Activated CD8-positive, alpha-beta memory T cell treated with anti-CD3 and anti-CD28 coated beads, Interleukin-2, amount 50 U/mL, for 4 hours (primary cell): ENCODE results near the gene GIPC1.
A peak's percentile ranks its signal among the peaks of the same experiment; 100 is the strongest.

Experiments used
- DNase-seq: peaks from one replicate; pipeline ENCODE4 v3.0.0-alpha.2; 2020

The GIPC1 gene

DNA sequence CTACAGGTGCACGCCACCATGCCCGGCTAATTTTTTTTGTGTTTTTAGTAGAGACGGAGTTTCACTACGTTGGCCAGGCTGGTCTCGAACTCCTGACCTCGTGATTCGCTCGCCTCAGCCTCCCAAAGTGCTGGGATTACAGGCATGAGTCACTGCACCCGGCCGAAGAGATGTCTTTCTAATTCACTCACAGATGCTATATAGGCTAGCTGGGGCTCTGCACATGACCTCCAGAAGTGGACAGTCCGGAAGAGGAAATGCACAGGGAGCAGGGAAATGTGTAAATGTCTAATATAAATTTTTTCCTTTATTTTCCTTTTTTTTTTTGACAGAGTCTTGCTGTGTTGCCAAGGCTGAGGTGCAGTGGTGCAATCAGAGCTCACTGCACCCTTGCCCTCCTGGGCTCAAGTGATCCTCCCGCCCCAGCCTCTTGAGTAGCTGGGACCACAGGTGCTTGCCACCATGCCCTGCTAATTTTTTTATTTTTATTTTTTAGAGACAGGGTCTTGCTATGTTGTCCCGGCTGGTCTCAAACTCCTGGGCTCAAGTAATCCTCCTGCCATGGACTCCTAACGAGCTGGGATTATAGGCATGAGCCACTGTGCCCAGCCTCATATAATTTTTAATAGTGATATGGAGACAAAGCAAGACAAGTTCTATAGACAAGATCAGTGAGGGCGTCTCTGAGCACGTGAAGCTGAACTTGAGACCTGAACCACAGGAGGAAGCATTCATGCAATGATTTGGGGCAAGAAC lies 8.4 kb downstream of the GIPC1 start:
- no peak for DNase-seq

DNA sequence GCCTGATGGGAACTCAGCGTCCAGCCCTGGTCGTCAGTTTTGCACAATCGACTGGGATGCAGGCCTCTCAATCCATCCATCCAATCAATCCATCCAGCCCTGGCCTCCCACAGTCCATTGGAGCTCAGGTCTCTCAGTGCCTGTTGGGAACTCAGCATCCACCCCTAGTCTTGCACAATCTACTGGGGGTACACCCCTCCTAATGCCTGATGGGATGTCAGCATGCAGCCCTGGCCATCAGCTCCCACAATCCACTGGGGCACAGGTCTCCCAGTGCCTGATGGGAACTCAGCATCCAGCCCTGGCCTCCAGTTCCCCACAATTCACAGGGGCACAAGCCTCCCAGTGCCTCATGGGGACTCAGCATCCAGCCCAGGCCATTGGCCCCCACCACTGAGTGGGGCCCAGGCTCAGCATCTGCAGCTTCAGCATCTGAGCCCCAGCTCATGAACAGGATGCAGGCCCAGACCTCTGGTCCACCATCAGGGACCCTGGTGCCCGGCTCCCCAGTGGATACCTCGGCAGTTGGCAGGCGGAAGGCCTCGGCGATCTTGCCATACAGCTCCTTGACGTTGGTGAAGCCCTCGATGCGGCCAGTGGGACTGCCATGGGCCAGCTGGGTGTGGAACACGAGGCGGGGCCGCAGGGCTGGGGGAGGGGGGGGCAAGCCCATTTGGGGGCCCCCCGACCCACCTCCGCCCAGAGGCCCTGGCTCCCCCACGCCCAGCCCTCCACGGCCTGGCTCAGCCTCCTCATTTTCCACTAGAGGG lies 13.6 kb downstream of the GIPC1 start:
- no peak for DNase-seq

DNA sequence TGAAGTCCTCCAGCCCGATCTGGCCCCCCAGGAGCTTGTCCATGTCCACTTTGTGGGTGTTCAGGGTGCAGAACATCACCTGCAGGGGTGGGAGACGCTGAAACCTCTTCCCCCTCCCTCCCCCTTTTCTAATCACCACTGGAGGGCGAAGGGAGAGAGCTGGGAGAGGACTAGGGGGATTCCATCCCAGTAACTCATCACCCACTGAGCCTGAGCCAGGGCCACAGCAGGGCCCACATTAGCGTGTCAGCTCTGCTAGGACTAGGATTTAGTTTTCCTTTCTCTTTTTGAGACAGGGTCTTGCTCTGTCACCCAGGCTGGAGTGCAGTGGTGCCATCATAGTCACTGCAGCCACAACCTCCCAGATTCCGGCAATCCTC lies 15.2 kb downstream of the GIPC1 start:
- no peak for DNase-seq

DNA sequence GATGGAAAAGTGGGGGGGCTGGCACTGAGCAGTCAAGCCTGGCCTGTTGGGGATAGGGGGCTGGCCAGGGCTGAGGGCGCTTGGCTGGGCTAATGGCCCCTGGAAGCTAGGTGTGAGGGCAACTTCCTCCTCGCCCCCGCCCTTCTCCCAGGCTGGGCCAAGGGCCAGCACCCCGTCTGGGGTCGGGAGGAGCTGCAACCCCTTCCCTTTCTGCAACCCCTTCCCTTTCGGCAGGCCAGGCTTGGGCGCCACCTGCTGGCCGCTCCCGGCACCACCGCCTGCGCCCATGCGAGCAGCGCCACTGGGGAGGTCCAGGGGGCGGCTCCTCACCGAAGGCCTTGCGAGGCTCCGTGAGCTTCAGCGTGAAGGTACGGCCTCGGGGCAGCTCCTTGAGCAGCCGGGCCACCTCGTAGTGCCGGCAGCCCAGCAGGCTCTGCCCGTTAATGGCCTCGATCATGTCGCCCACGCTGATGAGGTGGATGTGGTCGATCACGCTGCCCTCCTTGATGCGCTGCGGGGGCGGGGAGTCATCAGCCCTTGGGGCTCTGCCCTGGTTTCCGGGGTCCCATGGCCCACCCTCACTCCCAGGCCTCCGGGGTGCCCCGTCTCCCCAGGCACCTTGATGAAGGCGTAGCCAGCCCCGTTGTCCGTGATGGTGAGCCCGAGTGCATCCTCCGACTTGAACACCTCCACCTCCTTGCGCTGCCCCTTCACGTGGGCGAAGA lies 15.8 kb downstream of the GIPC1 start:
- DNase-seq, result peak; percentile 75

DNA sequence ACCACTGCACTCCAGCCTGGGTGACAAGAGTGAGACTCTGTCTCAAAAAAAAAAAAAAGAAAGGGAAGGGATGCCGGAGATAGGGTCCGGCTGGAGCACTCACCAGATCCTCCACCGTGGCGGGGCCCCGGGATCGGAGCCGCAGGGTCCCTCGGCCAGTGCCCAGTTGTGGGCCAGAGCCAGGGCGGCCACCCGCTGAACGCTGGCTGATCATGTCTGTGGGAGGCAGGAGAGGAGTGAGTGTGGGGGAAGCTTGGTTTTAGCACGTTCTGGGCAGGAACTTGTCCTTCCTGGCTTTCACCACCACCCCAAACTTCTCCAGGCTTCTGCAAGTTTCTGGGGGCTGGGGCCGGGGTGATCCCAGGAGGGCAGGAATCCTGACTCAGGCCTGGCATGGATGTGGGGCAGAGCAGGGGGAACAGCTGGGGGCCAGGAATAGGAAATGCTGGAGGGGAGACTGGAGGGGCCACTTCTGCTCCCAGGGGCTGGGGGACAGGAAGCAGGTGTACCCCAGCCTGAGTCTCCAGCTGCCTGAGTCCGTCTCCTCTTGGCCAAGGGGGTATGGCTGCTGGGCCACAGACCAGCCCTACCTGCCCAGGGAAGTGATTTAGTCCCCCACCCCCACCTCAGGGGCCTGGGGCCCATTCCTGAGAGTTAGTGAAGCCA lies 16.5 kb downstream of the GIPC1 start:
- DNase-seq, result no peak

DNA sequence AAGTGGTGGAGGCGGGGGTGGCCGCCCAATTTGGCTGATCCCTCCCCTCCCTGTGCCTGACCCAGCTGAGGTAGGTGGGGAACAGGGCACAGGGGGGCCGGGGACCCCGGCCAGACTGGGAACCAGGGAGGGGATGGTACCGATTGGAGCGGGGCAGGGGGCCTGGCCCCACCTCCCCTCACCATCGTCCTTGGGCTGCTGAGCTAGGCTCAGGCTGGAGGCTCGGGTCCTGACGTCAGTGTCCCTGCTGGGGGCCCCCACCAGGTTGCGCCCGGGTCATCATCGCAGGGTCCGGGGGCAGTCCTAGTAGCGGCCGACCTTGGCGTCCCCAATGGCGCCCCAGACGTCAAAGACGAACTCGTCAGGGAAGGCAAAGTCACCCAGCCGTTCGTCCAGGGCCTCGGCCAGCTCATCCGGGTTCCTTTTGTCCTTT lies 17.8 kb downstream of the GIPC1 start:
- DNase-seq, result no peak

DNA sequence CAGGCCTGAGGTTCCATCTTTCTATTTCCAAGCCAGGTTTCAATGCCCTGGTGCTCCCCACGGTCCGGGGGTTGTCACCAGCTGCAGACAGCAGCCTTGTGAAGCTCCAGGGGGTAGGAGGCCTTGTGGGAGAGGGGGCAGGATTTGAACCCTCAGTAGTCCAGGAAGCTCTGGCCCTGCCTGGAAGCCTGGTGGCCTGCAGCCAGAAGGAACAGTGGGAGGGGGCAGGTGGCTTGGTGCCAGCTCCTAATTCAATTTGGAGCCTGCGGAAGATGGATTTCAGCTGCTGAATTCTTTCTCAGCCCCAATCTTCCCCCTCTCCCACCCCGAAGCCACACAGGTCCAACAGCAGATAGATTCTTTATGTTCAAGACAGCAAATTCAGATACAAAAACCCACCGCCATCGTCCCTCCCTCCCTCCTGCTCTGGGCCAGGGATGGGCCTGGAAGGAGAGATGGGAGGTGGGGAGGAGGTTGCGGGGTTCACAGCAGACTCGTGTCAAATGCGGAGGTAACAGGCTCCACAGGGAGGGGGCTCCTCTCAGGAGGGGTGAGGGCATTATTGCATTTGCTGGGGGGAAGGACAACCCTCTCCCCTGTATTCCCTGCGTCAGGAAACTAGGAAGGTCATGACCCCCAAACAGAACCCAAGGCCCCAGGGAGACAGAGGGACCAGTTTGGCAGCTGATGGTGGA lies 18.4 kb downstream of the GIPC1 start:
- no peak for DNase-seq

DNA sequence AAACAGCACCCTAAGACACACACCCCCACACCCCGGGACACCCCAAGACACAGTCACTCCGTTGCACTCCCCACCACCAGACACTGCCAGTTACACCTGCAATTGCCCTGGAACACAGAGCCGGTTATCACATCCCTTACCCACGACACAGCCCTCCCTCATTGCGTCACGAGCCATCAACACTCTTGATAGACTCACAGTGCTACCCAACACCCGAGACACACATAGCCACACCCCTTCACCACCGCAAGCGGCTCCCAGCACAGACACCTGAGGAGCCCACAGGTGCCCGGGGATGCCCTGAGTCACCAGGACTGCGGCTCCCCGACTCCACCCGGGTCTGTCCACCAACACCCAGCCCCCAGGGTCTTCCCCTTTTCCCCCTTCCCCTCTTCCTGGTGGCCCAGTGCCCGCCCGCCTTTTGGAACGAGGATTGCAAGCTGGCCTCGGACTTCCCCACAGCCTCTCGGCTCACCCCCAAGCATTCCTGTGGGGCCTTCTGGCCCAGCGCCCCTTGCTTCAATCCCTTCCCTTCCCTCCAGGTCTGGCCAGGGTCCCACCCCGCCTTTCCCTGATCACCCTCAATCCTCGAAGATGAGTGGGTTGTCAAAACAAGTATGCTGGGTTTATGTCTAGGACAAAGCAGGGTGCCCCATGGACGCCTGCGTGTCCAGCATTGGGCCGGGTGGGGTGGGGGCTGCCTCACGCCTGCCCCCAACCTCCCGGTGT lies 19.1 kb downstream of the GIPC1 start:
- peak; percentile 49 for DNase-seq

DNA sequence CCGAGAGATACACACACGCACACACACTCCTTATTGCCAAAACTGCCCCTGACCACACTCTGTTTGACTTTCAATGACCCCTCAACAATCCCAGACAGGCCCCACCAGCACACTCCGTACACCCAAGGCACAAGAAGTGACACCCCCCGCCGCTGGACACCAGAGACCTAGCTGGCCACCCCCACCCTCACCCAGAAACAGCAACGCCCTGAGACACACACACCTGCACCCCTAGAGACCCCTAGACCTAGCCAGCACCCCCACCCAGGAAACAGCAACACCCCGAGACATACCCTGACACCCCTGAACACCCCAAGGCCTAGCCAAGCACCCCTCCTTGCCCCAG lies 19.6 kb downstream of the GIPC1 start:
- DNase-seq, result no peak

DNA sequence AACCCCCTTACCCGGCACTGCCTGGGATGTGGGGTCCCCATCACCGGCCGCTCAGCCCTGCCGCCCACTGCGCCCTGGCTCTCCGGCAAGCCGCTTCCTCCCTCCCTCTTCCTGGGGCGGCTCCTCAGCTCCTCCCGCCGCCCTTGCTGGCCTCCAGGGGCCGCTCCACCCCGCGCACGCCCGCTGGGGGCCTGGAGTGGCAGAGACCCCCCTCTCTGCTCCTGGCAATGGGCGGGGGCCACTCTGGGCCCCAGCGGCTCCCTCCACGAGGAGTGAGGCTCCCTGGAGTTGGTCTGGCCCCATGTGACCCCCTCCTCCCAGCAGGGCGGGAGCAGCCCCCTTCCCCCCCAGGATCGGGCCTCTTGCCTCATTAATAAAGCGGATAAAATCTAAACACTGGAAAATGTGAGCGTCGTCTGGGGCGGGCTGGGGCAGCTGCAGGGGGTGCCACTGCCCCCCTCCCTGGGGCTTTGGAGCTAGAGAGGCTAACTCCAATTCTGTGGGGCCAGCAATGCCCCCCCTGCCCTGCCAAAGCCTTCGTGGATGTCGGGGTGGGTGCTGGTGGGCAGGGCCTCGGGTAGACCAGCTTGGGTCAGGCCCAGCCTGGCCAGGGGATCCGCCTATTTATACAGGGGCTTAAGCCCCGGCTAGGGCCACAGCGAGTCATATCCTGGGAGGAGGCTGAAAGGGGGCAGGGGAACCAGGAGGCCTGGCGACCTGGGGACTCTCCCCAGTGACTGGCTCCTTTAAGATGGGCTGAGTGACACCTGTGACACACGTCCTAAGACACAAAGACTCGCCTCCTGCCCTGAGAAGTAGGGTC lies 20.5 kb downstream of the GIPC1 start, which contains the start of gene PTGER1:
Gene PTGER1 (minus strand): TSS at position 104 of the 823 bp plus-strand sequence. CDS start 1,034 bp downstream, outside the sequence.
- no peak for DNase-seq

DNA sequence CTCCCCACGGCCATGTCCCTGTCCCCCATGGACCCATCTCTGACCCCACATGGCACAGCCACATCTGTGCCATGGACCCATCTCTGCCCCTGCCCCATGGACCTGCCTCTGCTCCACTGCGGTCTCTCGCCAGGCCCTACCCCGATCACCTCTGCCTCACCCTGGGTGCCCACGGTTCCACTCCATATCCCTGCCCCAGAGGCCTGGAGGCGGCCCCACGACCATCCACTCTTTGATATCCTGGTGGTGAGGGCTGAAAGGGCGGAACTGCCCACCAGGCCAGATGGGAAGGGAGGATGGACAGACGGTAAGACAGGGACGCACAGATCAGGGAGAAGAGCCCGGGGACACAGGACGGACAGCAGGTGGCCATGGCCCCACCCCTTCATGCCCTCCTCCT lies 21.1 kb downstream of the GIPC1 start:
- DNase-seq, result no peak

DNA sequence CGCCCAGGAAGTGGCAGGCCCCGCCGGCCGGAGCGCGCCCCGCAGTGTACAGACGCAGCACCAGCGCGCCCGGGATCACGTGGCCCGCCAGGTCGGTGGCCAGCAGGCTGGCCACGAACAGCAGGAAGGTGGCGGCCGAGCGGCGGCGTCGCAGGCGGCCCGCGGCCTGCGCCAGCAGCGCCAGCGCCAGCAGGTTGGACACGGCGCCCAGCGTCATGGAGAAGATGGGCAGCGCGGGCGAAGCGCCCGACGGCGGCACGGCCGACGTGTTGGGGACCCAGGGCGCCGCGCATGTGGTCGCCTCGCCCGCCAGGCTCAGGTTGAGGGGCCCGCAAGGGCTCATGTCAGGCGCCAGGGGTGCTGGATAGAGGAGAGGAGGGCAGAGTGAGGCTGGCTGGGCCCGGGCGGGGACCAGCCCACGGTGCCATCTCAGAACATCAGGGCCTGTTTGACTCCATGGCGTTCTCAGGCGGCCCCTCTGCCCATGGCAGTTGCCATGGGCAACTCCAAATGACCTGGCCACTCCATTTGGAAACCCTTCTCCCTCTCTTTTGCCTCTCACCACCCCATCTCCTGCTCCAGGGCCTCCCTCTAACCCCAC lies 21.8 kb downstream of the GIPC1 start:
- no peak for DNase-seq

DNA sequence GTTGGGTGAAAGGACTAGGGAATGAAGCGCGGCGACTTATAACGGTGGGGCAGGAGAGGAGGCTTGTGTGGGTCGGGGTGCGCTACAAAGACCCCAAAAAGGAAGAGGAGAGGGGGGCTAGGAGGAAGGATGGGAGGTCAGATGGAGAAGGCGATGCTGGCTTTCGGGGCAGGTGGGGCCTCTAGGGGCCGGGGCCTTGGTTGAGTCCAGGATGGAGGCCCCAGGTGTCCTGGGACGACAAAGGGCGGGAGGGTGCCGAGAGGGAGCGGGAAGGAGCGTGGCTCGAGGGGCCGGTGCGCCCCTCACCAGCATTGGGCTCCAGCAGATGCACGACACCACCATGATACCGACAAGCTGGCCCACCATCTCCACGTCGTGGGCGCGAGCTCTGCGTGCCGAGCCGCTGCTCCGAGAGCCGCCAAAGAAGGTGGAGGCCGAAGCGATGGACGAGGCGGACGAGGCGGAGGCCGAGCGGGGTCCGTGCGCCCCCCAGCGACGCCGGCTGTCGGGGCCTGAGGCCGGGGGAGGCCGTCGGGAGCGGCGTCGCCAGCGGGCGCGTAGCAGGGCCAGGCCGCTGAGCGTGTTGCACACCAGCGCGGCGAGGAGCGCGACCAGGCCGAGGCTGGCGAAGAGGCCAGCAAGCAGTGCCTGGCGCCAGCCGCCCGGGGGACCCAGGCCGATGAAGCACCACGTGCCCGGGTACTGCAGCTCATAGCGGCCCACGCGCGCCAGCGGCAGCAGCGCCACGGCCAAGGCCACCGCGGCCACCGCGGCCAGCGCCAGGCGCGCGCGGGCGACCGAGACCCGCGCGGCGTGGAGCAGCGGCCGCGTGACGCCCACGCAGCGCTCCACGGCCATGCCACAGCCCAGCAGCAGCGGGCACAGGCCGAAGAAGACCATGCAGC lies 22.6 kb downstream of the GIPC1 start:
- DNase-seq, result no peak

DNA sequence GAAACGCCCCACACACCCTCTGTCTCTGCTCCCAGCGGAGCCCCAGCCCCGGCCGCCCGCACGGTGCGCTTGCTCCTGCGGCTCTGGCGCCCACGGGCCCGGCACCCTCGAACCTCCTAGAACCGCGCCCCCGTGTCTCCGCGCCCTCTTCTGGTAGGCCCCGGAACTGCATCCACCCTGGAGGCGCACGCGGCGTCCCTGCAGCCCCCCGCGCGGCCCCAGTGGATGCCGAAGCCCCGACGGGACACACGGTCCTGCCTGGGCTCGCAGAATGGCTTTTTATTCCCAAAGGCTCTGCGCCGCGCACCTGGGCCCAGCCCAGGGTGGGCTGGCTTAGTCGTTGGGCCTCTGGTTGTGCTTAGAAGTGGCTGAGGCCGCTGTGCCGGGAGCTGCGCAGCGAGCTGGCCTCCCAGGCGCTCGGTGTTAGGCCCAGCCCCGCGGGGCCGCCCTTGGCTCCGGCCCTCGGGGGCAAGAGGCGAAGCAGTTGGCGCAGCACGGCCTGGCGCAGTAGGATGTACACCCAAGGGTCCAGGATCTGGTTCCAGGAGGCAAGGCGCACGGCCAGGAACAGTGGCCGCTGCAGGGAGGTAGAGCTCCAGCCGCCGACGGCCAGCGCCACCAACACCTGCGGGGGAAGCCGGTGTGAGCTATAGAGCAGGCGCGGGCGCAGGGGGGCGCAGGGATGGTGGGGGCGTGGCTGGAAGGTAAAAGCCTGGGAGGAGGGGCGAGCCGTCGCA lies 23.6 kb downstream of the GIPC1 start:
- peak; percentile 92 for DNase-seq

DNA sequence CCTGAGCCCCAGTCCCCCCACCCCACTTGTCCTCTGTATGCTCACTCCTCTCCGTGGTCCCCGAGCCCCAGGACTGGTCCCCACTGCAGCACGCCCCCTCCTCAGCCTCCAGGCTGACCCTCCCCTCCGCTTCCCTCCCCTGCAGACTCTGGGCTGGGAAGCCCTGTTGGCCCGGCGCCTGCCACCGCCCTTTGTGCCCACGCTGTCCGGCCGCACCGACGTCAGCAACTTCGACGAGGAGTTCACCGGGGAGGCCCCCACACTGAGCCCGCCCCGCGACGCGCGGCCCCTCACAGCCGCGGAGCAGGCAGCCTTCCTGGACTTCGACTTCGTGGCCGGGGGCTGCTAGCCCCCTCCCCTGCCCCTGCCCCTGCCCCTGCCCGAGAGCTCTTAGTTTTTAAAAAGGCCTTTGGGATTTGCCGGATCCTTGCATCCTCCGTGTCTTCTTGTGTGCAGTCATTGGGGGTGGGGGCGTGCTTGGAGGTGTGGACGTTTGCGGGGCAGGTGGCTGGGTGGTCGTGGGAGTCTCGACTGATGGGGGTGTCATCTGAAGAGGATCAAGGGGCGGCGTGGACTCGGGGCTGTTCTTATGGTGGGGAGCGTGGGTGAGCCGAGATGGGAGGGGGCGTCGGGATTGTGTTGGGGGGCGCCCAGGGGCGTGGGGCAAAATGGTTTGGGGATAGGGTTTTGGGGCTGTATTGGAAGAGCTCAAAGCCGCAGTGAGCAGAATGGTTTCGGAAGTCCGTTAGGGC lies 24.3 kb downstream of the GIPC1 start:
- DNase-seq, result no peak

DNA sequence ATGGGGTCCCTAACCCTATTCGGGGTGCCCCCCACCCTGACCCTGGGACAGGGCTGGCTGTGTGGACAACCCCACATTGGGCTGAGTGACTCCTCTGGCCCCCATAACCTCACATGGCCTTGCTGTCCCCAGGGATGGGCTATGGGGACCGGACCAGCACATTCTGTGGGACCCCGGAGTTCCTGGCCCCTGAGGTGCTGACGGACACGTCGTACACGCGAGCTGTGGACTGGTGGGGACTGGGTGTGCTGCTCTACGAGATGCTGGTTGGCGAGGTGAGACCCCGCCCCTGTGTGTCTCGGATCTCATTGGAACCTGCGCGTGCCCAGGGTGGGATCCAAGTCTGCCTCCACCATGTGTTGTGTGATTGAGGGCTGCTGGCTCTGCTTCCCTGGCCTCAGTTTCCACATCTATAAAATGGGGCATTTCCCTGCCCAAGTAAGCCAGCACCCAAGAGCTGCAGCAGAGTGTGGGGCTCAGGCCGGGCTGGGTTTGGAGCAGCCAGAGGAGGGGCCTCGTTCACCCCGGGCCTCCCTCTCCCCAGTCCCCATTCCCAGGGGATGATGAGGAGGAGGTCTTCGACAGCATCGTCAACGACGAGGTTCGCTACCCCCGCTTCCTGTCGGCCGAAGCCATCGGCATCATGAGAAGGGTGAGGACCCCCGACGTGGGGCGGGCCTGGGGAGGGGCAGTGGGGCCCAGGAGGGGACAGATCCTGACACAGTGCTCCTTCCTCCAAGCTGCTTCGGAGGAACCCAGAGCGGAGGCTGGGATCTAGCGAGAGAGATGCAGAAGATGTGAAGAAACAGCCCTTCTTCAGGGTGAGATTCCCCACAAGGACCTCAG lies 25.7 kb downstream of the GIPC1 start:
- no peak for DNase-seq

DNA sequence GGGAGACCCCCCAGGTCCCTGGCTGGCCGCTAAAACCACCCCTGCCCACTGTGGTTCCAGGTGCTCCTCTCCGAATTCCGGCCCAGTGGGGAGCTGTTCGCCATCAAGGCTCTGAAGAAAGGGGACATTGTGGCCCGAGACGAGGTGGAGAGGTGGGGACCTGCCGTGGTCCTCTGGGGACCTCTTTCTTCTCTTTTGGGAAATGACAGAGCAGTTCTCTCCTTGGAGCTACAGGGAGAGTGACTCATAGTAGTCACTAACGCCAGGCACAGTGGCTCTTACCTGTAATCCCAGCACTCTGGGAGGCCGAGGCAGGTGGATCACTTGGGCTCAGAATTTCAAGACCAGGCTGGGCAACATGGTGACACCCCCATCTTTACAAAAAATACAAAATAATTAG lies 28.1 kb downstream of the GIPC1 start:
- DNase-seq, result no peak
